Heart left ventricle (tissue), 16 donors: ENCODE data around the gene LRPAP1. TPM values are rescaled to one million over a fixed set of nuclear protein-coding genes. Genes with fewer than 3 reads are reported as not detected.
A peak's percentile ranks its signal among the peaks of the same experiment; 100 is the strongest.

Experiments used
- ATAC-seq, 4 donors: fragments of 200-7000 bp; cut with Tn5 transposase; one replicate each; pipeline ENCODE4 v1.9.1; 2020 to 2022; ENCODE audit warnings: moderate library complexity in 4 of 4, mild to moderate bottlenecking in 3 of 4, moderate number of reproducible peaks in 1 of 4
- DNase-seq, 5 donors: peaks; one replicate each; pipeline ENCODE4 v3.0.0-alpha.2; 2020
- H3K27ac ChIP-seq, 12 donors: fragments of 200-600 bp; sonication (generic) in 4 of 12; one replicate each; pipeline versions ENCODE4 v1.5.0 to v1.8.0; 2016 to 2022; ENCODE audit warnings: mild to moderate bottlenecking in 2 of 12
- H3K27me3 ChIP-seq, 9 donors: fragments of 200-600 bp; sonication (generic) in 2 of 9; one replicate each; pipeline versions ENCODE4 v1.5.1 to v1.8.0; 2016 to 2022; ENCODE audit warnings: mild to moderate bottlenecking in 3 of 9
- H3K36me3 ChIP-seq, 9 donors: fragments of 200-600 bp; sonication (generic) in 2 of 9; one replicate each; pipeline versions ENCODE4 v1.5.0 to v1.8.0; 2018 to 2022; ENCODE audit warnings: mild to moderate bottlenecking in 2 of 9
- H3K4me1 ChIP-seq, 12 donors: fragments of 200-600 bp; sonication (generic) in 4 of 12; one replicate each; pipeline versions ENCODE4 v1.5.0 to v1.8.0; 2016 to 2022; ENCODE audit warnings: mild to moderate bottlenecking in 3 of 12
- H3K4me3 ChIP-seq, 12 donors: fragments of 200-600 bp; sonication (generic) in 4 of 12; one replicate each; pipeline versions ENCODE4 v1.5.0 to v1.8.0; 2017 to 2022; ENCODE audit warnings: mild to moderate bottlenecking in 9 of 12, moderate library complexity in 4 of 12
- H3K9me3 ChIP-seq, 12 donors: fragments of 200-600 bp; sonication (generic) in 4 of 12; one replicate each; pipeline versions ENCODE4 v1.5.0 to v1.8.0; 2016 to 2022; ENCODE audit warnings: mild to moderate bottlenecking in 1 of 12
- POLR2A ChIP-seq, 2 donors: fragments of 450-650 bp; IDR thresholded peaks; one replicate each; pipeline ENCODE4 v1.6.1; 2017; ENCODE audit warnings: antibody characterized with exemption in 2 of 2, mild to moderate bottlenecking in 2 of 2, moderate library complexity in 2 of 2
- WGBS, 4 donors: extraction: QIAGEN DNeasy Blood & Tissue Kit in 2 of 4; methylation state at CpG; one replicate each; pipeline versions ENCODE4 v1.1.5 to v1.1.7; 2013 to 2018; 5-methylcytosine and 5-hydroxymethylcytosine counted together
- intact Hi-C, 10 donors: fragments of 100-400 bp; cut with DNase I; formaldehyde crosslinking; loops; one replicate each; pipeline versions ENCODE4 v1.11.1 to v1.14.2; 2022
- polyA plus RNA-seq, 2 donors: library from polyadenylated mRNA; stranded (reverse); fragments of 200-250 nt; gene quantifications; one replicate each; pipeline ENCODE4 v1.2.3, GENCODE V29; 2013
- total RNA-seq, 9 donors: library from RNA; depleted of rRNA in 2 of 9; stranded (reverse); fragments of >200 nt in 2 of 9; fragmentation: NEBNext Ultra II Directional in 3 of 9; extraction: Animal tissue kit (Norgen Biotek cat#: 25700) in 3 of 9; gene quantifications; one replicate each; pipeline versions ENCODE4 v1.1.0 to v1.2.4, GENCODE V29; 2016 to 2023
- TF ChIP-seq, protein P1 (sequence below), 12 donors: fragments of 200-600 bp; sonication (generic) in 4 of 12; IDR thresholded peaks; one replicate each; pipeline versions ENCODE4 v1.5.0 to v1.8.0; 2018 to 2022; ENCODE audit warnings: antibody characterized with exemption in 12 of 12, mild to moderate bottlenecking in 5 of 12
- donor health status: ischemic (EF 13 %, LVEDD 7.1; RV severe dilation, severe dysfunction).
- donor health status: healthy with polysubstance abuse.
- donor health status: DM: no; HTN: yes; CAD: no.
- donor health status: DM: no; HTN: no; CAD: no.
- donor health status: ischemic (EF 25% LVEDD 6.9; RV normal size, moderate dysfunction).
- donor health status: ischemic (EF 25% LVEDD 5.7; RV mildly dilated, moderate dysfunction).
- donor health status: healthy.
- donor health status: DM: yes; HTN: yes; CAD: no.
- donor health status: ischemic (EF 35%, LVEDD 5.7; RV mildly dilated, moderate dysfunction).
- donor health status: nonischemic (EF 11% LVEDD 7.7; RV severe dilation, severe dysfunction).
- donor health status: DM: yes; HTN: yes; CAD: no.
- donor health status: PGD.
- donor health status: ischemic (EF 29% LVEDD 5.4; RV normal size, mild dysfunction).
- donor health status: nonischemic (EF 23%, LVEDD 6.1; RV moderate dilation, normal function).

The LRPAP1 gene
- total and polyA plus RNA-seq, 11 donors: 105 to 389 (median 283) TPM

DNA sequence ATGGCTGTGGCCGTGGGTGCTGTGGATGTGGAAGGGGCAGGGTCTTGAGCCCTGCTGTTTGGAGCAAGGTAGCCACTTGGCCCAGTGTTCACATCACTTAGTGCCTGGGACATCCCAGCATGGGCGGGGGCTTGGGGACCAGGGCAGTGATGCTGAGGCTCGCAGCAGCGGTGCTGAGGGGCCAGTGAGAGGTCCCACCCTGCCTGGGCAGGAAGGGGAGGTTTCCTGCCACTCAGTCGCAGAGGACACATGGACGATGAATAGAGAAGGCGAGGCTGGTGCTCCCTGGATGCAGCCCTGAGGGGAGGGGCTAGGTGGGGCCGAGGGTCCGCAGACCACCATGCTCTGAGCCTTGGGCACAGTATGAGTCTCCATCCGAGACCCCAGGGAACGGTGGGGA is 43.4 kb downstream of the LRPAP1 start:
- 39 to 55% (median 45%) methylated on average over 7 to 11 of the region's 11 CpGs for WGBS, 4 donors
- Histone ChIP-seq H3K9me3 (no peaks in the 10 kb centered on the region), H3K27me3 (peaks cover 0 to 50% (median 7%) of the 10 kb centered on the region in 9 donors), H3K36me3 (peaks cover 0 to 16% (median 0%) of the 10 kb centered on the region in 9 donors), H3K27ac (peak overlapping the region in 1 of 12 donors; percentile 97), H3K4me1 (peaks cover 0 to 48% (median 28%) of the 10 kb centered on the region in 12 donors), H3K4me3 (no peak overlapping the region)
- intact Hi-C loops: no loop called here
- ATAC-seq (no peak), DNase-seq (no peak)
- TF ChIP-seq, protein P1, sequence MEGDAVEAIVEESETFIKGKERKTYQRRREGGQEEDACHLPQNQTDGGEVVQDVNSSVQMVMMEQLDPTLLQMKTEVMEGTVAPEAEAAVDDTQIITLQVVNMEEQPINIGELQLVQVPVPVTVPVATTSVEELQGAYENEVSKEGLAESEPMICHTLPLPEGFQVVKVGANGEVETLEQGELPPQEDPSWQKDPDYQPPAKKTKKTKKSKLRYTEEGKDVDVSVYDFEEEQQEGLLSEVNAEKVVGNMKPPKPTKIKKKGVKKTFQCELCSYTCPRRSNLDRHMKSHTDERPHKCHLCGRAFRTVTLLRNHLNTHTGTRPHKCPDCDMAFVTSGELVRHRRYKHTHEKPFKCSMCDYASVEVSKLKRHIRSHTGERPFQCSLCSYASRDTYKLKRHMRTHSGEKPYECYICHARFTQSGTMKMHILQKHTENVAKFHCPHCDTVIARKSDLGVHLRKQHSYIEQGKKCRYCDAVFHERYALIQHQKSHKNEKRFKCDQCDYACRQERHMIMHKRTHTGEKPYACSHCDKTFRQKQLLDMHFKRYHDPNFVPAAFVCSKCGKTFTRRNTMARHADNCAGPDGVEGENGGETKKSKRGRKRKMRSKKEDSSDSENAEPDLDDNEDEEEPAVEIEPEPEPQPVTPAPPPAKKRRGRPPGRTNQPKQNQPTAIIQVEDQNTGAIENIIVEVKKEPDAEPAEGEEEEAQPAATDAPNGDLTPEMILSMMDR (IDR thresholded peaks at IDR 0.05): no peak
- TF ChIP-seq POLR2A (IDR thresholded peaks at IDR 0.05): no peak

GRCh38 chr4:3487861-3488260 is 44.4 kb downstream of the LRPAP1 start:
- 48 to 69% (median 53%) methylated on average over 6 to 7 of the region's 7 CpGs; no CpG with 5 or more reads in 1 of the 4 donors for WGBS, 4 donors
- peak overlapping the region in 3 of 12 donors; percentile 96 to 100 (median 97) for H3K27ac ChIP-seq
- TF ChIP-seq POLR2A (IDR thresholded peaks at IDR 0.05): no peak
- TF ChIP-seq, protein P1 (IDR thresholded peaks at IDR 0.05): no peak
- no peaks in the 10 kb centered on the region for H3K9me3 ChIP-seq
- DNase-seq: no peak
- ATAC-seq: no peak
- H3K4me1 ChIP-seq: peaks cover 0 to 53% (median 28%) of the 10 kb centered on the region in 12 donors
- H3K27me3 ChIP-seq: peaks cover 0 to 45% (median 3%) of the 10 kb centered on the region in 9 donors
- intact Hi-C loops: no loop called here
- H3K36me3 ChIP-seq: peaks cover 0 to 14% (median 0%) of the 10 kb centered on the region in 9 donors
- H3K4me3 ChIP-seq: no peak overlapping the region

DNA sequence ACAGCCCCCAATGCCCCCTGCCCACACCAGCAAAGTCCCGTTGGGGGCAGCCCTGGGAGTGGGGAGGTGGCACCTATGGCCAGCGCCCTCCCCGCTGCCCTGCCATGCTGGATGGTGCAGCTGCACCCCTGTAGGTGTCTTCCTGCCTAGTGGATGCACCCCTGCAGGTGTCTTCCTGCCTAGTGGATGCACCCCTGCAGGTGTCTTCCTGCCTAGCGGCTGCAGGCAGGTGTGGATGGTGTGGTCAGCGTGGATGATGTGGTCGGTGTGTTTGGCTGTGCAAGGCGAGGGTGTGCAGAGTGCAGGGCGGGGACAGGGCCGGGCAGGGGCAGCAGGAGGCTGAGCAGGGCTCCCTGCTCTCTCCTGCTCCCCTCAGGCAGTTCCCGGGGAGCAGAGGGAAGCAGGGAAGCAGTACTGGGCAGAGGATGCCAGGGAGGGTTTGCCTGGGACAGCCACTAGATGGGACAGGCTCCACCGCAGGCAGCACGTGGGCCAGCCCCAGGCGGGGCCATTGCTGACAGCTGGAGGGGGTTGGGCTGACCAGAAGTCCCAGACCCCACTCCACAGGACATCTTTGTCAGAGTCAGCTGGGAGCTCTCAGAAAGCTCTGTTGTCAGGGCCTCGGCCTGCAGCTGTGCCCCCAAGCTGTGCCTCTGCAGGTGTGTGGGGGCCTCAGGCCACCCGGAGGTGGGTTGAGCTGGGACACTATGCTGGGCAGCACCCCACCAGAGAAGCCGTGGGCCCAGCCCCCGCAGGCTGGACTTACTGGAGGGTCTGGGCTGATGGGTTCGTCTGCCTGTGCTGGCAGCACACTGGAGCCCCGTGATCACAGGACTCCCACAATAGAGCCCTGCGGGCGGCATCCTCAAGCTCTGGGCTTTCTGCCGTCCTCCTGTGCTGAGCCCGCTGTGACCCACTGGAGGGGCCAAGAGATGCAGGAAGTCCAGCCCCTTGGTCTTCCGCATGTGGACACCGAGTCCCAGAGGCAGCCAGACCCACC is 45.4 kb downstream of the LRPAP1 start:
- Histone ChIP-seq H3K4me3 (no peak overlapping the region), H3K27me3 (peaks cover 0 to 38% (median 3%) of the 10 kb centered on the region in 9 donors), H3K27ac (peak overlapping the region in 8 of 12 donors; percentile 4 to 100 (median 96)), H3K9me3 (no peaks in the 10 kb centered on the region), H3K4me1 (peaks cover 0 to 63% (median 33%) of the 10 kb centered on the region in 12 donors), H3K36me3 (peaks cover 0 to 9% (median 0%) of the 10 kb centered on the region in 9 donors)
- DNase-seq: no peak
- peak in 2 of 4 donors; percentile 3 to 16 for ATAC-seq
- no peak for TF ChIP-seq POLR2A (IDR thresholded peaks at IDR 0.05)
- TF ChIP-seq, protein P1 (IDR thresholded peaks at IDR 0.05): peak in 1 of 12 donors; percentile 13
- 62 to 83% (median 64%) methylated on average over 11 to 25 of the region's 25 CpGs for WGBS, 4 donors
- intact Hi-C loops: no loop called here
